Upper lobe of left lung (tissue), 6 donors: ENCODE data around the gene KHSRP. TPM values are rescaled to one million over a fixed set of nuclear protein-coding genes. Genes with fewer than 3 reads are reported as not detected.

Source experiments
- ATAC-seq, 2 donors: fragments of 200-7000 bp; cut with Tn5 transposase; one replicate each; pipeline ENCODE4 v1.9.1; 2022; ENCODE audit warnings: mild to moderate bottlenecking in 2 of 2, moderate library complexity in 2 of 2; ENCODE audit not compliant: low FRiP score in 2 of 2
- DNase-seq, 2 donors: peaks; one replicate each; pipeline ENCODE4 v3.0.0-alpha.2; 2019 to 2020
- H3K27ac ChIP-seq, 4 donors: fragments of 200-600 bp; sonication (generic); one replicate each; pipeline ENCODE4 v1.5.1; 2016 to 2019
- H3K27me3 ChIP-seq, 4 donors: fragments of 200-600 bp; sonication (generic); one replicate each; pipeline ENCODE4 v1.5.1; 2017 to 2019
- H3K36me3 ChIP-seq, 4 donors: fragments of 200-600 bp; sonication (generic); one replicate each; pipeline ENCODE4 v1.5.1; 2016 to 2019
- H3K4me1 ChIP-seq, 4 donors: fragments of 200-600 bp; sonication (generic); one replicate each; pipeline ENCODE4 v1.5.1; 2018 to 2019
- H3K4me3 ChIP-seq, 4 donors: fragments of 200-600 bp; sonication (generic); one replicate each; pipeline ENCODE4 v1.5.1; 2017 to 2019; ENCODE audit warnings: mild to moderate bottlenecking in 2 of 4, moderate library complexity in 1 of 4
- H3K9me3 ChIP-seq, 4 donors: fragments of 200-600 bp; sonication (generic); one replicate each; pipeline ENCODE4 v1.5.1; 2018 to 2019
- EP300 ChIP-seq, 4 donors: sonication (generic); formaldehyde crosslinking; IDR thresholded peaks; one replicate each; pipeline ENCODE4 v1.5.1; 2017; ENCODE audit warnings: antibody characterized with exemption in 4 of 4, control low read depth in 2 of 4
- POLR2A ChIP-seq, 4 donors: fragments of 450-650 bp; IDR thresholded peaks; one replicate each; pipeline ENCODE4 v1.5.1; 2016 to 2017; ENCODE audit warnings: antibody characterized with exemption in 4 of 4, mild to moderate bottlenecking in 2 of 4
- POLR2AphosphoS5 ChIP-seq, 2 donors: sonication (generic); formaldehyde crosslinking; IDR thresholded peaks; one replicate each; pipeline ENCODE4 v1.5.1; 2017; ENCODE audit warnings: antibody characterized with exemption in 2 of 2
- WGBS, 2 donors: methylation state at CpG; one replicate each; pipeline ENCODE4 v1.1.5; 2017 to 2018; 5-methylcytosine and 5-hydroxymethylcytosine counted together
- total RNA-seq, 6 donors: library from RNA; depleted of rRNA in 4 of 6; stranded (reverse); fragments of >200 nt in 4 of 6; gene quantifications; one replicate each; pipeline versions ENCODE4 v1.1.0 to v1.2.1, GENCODE V29; 2016 to 2021
- TF ChIP-seq, protein P1 (sequence below), 6 experiments: fragments of 450-650 bp in 4 of 6; fragments of 200-600 bp in 2 of 6; sonication (generic) in 2 of 6; IDR thresholded peaks; one replicate each; pipeline ENCODE4 v1.5.1; 2016 to 2019; ENCODE audit warnings: antibody characterized with exemption in 6 of 6
- donor health status: DM: no; HTN: no; CAD: no; lungs with moderate emphysema.
- donor health status: DM: no; HTN: yes; CAD: no; lungs with severe emphysema.

The KHSRP gene
- total RNA-seq, 6 donors from 2014 or later: 115 to 198 (median 133) TPM

DNA sequence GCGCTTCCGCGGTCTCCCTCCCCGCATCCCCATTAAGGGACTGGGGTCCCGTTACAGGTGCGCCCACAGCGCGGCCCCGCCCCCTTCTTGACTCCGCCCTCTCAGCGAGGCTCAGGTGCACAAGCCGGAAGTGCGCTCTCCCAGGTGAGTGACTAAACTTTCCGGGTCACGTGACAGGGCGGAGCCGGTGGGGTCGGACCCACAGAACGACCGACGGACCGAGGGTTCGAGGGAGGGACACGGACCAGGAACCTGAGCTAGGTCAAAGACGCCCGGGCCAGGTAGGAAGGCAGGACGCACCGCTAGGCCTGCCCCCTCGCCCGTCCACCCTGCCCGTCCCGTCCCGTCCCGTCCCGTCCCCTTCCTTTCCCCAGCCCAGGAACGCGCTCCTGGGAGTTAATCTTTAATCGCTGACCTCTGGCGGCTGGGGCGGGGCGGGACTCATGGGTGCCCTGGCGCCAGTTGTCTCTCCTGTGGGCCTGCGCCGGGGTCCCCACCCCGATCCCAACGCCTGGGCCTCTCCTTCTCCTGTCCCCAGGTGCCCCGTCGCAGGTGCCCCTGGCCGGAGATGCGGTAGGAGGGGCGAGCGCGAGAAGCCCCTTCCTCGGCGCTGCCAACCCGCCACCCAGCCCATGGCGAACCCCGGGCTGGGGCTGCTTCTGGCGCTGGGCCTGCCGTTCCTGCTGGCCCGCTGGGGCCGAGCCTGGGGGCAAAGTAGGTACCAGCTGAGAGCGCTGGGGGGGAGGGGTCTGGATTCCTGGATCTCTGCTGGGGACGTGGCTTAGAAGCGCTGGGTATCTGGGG lies 39.7 kb upstream of the KHSRP start, which contains the start of gene CRB3:
TSS of gene CRB3 (plus strand) at position 202 of the 804 bp plus-strand sequence. CDS start at position 633, 431 bp downstream.
- TF ChIP-seq, protein P1, sequence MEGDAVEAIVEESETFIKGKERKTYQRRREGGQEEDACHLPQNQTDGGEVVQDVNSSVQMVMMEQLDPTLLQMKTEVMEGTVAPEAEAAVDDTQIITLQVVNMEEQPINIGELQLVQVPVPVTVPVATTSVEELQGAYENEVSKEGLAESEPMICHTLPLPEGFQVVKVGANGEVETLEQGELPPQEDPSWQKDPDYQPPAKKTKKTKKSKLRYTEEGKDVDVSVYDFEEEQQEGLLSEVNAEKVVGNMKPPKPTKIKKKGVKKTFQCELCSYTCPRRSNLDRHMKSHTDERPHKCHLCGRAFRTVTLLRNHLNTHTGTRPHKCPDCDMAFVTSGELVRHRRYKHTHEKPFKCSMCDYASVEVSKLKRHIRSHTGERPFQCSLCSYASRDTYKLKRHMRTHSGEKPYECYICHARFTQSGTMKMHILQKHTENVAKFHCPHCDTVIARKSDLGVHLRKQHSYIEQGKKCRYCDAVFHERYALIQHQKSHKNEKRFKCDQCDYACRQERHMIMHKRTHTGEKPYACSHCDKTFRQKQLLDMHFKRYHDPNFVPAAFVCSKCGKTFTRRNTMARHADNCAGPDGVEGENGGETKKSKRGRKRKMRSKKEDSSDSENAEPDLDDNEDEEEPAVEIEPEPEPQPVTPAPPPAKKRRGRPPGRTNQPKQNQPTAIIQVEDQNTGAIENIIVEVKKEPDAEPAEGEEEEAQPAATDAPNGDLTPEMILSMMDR (IDR thresholded peaks at IDR 0.05): peak in 1 of 6 experiments; percentile 10
- TF ChIP-seq POLR2A (IDR thresholded peaks at IDR 0.05): peak in 3 of 4 donors; percentile 38 to 80 (median 43)
- no peak for TF ChIP-seq EP300 (IDR thresholded peaks at IDR 0.05)
- TF ChIP-seq POLR2AphosphoS5 (IDR thresholded peaks at IDR 0.05): peak in 1 of 2 donors; percentile 59
- Histone ChIP-seq H3K36me3 (peaks cover 0 to 16% (median 2%) of the 10 kb centered on the region in 4 donors), H3K9me3 (no peaks in the 10 kb centered on the region), H3K27me3 (peaks cover 0 to 13% (median 4%) of the 10 kb centered on the region in 4 donors), H3K4me3 (peak within 1 kb of the TSS; percentile 34 to 69 (median 52)), H3K4me1 (peaks cover 0 to 15% (median 5%) of the 10 kb centered on the region in 4 donors), H3K27ac (peak within 1 kb of the TSS; percentile 69 to 88 (median 78))
- 8 to 11% methylated on average over 25 to 43 of the region's 65 CpGs for WGBS, 2 donors
- ATAC-seq: peak in 1 of 2 donors; percentile 54
- DNase-seq: peak; percentile 94 to 95

DNA sequence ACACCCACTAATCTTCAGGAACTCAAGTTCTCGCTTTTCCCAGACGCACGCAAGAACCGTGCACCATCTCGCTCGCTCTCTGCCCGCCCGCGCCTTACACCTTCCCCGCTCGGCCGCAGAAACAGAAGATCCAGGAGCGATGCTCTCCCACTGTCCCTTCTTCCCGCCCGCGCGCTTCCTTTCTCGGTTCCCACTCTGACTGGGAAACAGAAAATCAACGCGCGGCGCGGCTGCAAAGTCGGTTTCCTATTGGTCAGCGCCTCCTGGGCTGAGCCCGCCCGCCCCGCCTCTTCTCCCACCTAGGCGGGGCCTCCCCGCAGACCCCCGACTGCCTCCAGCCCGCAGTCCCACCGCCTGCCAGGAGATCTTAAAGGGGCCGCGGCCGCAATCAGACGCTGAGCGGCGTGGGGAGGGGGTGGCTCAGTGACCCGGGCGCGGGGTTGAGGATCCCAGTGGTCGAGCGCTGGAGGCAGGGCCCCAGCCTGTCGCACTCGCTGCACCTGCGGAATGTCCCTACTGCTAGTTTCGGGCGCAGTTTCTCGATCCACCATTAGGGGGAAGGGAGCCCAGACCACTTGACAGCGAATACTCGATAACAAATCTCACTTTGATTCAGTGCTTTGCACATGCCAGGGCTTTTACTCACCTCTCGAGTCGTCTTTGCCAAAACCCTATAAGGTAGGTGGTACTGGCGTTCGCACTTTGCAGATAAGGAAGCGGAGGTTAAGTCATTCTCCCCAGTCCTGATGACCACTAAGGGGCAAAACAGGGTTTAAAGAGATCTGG lies 35.7 kb upstream of the KHSRP start:
- 1 to 2% methylated on average over 25 to 57 of the region's 57 CpGs for WGBS, 2 donors
- ATAC-seq (peak; percentile 94 to 97), DNase-seq (peak; percentile 95 to 97)
- TF ChIP-seq POLR2AphosphoS5 (IDR thresholded peaks at IDR 0.05) (peak in 1 of 2 donors; percentile 64), EP300 (IDR thresholded peaks at IDR 0.05) (no peak), POLR2A (IDR thresholded peaks at IDR 0.05) (peak in 3 of 4 donors; percentile 27 to 72 (median 50))
- TF ChIP-seq, protein P1 (IDR thresholded peaks at IDR 0.05): peak; percentile 49 to 83 (median 80)
- Histone ChIP-seq H3K27ac (peak overlapping the region; percentile 77 to 91 (median 84)), H3K27me3 (peaks cover 0 to 16% (median 4%) of the 10 kb centered on the region in 4 donors), H3K4me3 (peak overlapping the region; percentile 80 to 90 (median 84)), H3K36me3 (peaks cover 0 to 9% (median 0%) of the 10 kb centered on the region in 4 donors), H3K9me3 (no peaks in the 10 kb centered on the region), H3K4me1 (peaks cover 5 to 23% (median 13%) of the 10 kb centered on the region in 4 donors)

DNA sequence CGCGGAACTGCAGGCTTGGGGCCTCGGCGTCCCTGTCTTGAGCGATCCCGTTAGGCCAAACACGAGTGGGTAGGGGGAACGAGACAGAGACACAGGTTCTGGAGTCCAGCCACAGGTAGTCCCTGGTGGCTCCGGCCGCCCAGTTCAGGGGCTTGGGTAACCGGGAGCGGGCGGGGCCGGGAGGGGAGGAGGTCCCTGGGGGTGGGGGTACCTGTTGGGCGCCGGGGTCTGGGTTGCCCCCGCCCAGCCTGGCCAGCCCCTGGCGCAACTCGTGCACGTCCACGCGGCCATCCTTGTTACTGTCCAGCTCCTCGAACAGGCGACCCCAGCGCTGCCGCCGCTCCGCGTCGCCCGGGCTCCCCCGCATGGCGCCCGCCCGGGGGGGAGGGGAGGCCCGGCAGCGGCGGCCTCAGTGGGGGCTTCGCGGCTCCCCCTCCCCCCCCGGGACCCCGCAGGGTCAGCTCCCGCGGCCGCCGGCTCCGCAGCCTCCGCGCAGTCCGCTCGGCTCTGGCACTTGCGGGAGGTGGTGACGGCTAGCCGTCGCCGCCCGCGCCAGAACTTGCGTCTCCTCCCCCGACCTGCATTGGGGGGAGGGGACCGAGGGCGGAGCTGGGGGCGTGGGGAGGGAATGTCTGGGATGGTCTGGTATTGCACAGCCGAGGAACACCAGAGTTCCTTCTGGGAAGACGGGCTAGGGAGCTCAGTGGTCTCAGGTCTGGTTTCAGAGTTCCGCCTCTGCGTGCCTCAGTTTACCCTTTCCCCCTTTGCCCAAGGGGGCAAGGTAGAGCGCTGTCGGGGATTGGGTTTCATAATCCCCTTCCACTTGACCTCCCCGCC lies 34.9 kb upstream of the KHSRP start, which contains the start of gene SLC25A23:
TSS of gene SLC25A23 (minus strand) at position 531 of the 837 bp plus-strand sequence. CDS start at position 367, 164 bp downstream.
- peak; percentile 79 to 80 for ATAC-seq

More for the DNA sequence above, 34.9 kb upstream of the KHSRP start, which contains the start of gene SLC25A23:
- peaks cover 0 to under 1% (median 0%) of the 10 kb centered on the region in 4 donors for H3K9me3 ChIP-seq
- peak within 1 kb of the TSS; percentile 77 to 91 (median 84) for H3K27ac ChIP-seq
- peak; percentile 67 to 93 for DNase-seq
- 0 to 4% methylated on average over 11 to 25 of the region's 70 CpGs for whole genome bisulfite sequencing, 2 donors
- peaks cover 0 to 14% (median 4%) of the 10 kb centered on the region in 4 donors for H3K27me3 ChIP-seq
- peaks cover 0 to 14% (median 2%) of the 10 kb centered on the region in 4 donors for H3K36me3 ChIP-seq
- TF ChIP-seq POLR2A (IDR thresholded peaks at IDR 0.05) (peak in 1 of 4 donors; percentile 28), POLR2AphosphoS5 (IDR thresholded peaks at IDR 0.05) (peak in 1 of 2 donors; percentile 4)
- TF ChIP-seq, protein P1 (IDR thresholded peaks at IDR 0.05): no peak
- peaks cover 5 to 23% (median 12%) of the 10 kb centered on the region in 4 donors for H3K4me1 ChIP-seq
- H3K4me3 ChIP-seq: peak within 1 kb of the TSS; percentile 80 to 90 (median 84)
